Neural progenitor cell (in vitro differentiated cells): ENCODE measurements around the gene MAP3K9. TPM values are rescaled to one million over a fixed set of nuclear protein-coding genes. Genes with fewer than 3 reads are reported as not detected.

Experiments
- DNase-seq: peaks from one replicate; pipeline ENCODE4 v3.0.0-alpha.2; 2016; ENCODE audit warnings: low spot score
- H2AFZ ChIP-seq: fragments of 200-600 bp; sonication (generic); replicated peaks from 2 replicates; pipeline ENCODE4 v1.6.1; 2016; ENCODE audit warnings: antibody characterized with exemption
- H3F3A ChIP-seq: fragments of 200-600 bp; sonication (generic); 2 replicates; pipeline ENCODE4 v1.6.1; 2016; ENCODE audit warnings: antibody characterized with exemption, low read depth
- H3K27ac ChIP-seq: fragments of 200-600 bp; sonication (generic); 2 replicates; pipeline ENCODE4 v1.5.1; 2016; ENCODE audit warnings: mild to moderate bottlenecking
- H3K27me3 ChIP-seq: fragments of 200-600 bp; sonication (generic); 2 replicates; pipeline ENCODE4 v1.6.1; 2016; ENCODE audit warnings: mild to moderate bottlenecking, moderate library complexity
- H3K36me3 ChIP-seq: fragments of 200-600 bp; sonication (generic); 2 replicates; pipeline ENCODE4 v1.5.1; 2016
- H3K4me1 ChIP-seq: fragments of 200-600 bp; sonication (generic); 2 replicates; pipeline ENCODE4 v1.6.1; 2016; ENCODE audit warnings: mixed run types
- H3K4me2 ChIP-seq: fragments of 200-600 bp; sonication (generic); 2 replicates; pipeline ENCODE4 v1.6.1; 2016
- H3K4me3 ChIP-seq: fragments of 200-600 bp; sonication (generic); 2 replicates; pipeline ENCODE4 v1.5.1; 2016
- H3K79me2 ChIP-seq: fragments of 200-600 bp; sonication (generic); 2 replicates; pipeline ENCODE4 v1.6.1; 2016; ENCODE audit warnings: low read depth
- H3K9ac ChIP-seq: fragments of 200-600 bp; sonication (generic); 2 replicates; pipeline ENCODE4 v1.6.1; 2016
- H3K9me3 ChIP-seq: fragments of 200-600 bp; sonication (generic); 2 replicates; pipeline ENCODE4 v1.5.1; 2016; ENCODE audit warnings: low read depth
- H4K20me1 ChIP-seq: fragments of 200-600 bp; sonication (generic); 2 replicates; pipeline ENCODE4 v1.6.1; 2016; ENCODE audit warnings: low read depth
- H3K27ac Mint-ChIP-seq: 3 replicates; pipeline ENCODE4 v1.8.0; 2021; ENCODE audit warnings: mixed read lengths
- H3K27me3 Mint-ChIP-seq: 2 replicates; pipeline ENCODE4 v1.8.0; 2022; ENCODE audit warnings: low read depth, mild to moderate bottlenecking, inconsistent platforms, moderate library complexity, mixed read lengths; ENCODE audit not compliant: insufficient read depth
- H3K36me3 Mint-ChIP-seq: 3 replicates; pipeline ENCODE4 v1.8.0; 2021; ENCODE audit warnings: mixed read lengths
- H3K4me1 Mint-ChIP-seq: 3 replicates; pipeline ENCODE4 v1.8.0; 2021; ENCODE audit warnings: mixed read lengths
- H3K4me3 Mint-ChIP-seq: 3 replicates; pipeline ENCODE4 v1.8.0; 2021; ENCODE audit warnings: mild to moderate bottlenecking, moderate library complexity, mixed read lengths
- H3K9me3 Mint-ChIP-seq: 3 replicates; pipeline ENCODE4 v1.8.0; 2020; ENCODE audit warnings: mixed read lengths
- EZH2 ChIP-seq: fragments of 200-600 bp; sonication (generic); IDR thresholded peaks from 2 replicates; pipeline ENCODE4 v1.6.1; 2017; ENCODE audit warnings: antibody characterized with exemption, mild to moderate bottlenecking, moderate library complexity
- EZH2phosphoT487 ChIP-seq: fragments of 200-600 bp; sonication (generic); IDR thresholded peaks from 2 replicates; pipeline ENCODE4 v1.6.1; 2017; ENCODE audit warnings: antibody characterized with exemption
- total RNA-seq: library from RNA; depleted of rRNA; stranded (reverse); fragments of >200 nt; gene quantifications from 2 replicates; pipeline ENCODE4 v1.2.3, GENCODE V29; 2015; ENCODE audit warnings: low replicate concordance
- TF ChIP-seq, protein P1 (sequence below): fragments of 200-600 bp; sonication (generic); IDR thresholded peaks from 2 replicates; pipeline ENCODE4 v1.5.1; 2017; ENCODE audit warnings: antibody characterized with exemption, mild to moderate bottlenecking

Gene MAP3K9
- total RNA-seq, 1 donor from 2014 or later = 14.9 TPM

DNA sequence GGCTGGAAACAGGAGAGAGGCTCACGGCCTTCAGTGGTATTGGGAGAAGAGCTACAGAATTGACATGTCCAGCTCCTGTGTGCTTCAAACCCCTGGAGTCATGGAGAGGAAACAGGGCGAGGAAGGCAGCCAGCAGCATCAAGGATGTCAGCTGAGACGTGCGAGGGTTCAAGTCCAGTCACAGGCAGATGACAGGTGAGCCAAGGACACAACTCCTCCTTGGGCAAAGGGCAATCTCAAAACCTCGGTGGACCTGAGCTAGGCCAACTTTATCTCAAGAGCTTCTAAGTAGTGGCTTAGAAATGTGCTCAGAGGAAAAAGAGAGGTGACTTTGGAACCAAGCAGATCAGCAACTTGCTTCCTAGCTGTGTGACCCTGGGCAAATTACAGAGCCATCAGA, 86.0 kb downstream of the MAP3K9 start:
- Histone ChIP-seq H3K27me3 (no peaks in the 10 kb centered on the region), H3K4me3 (no peak overlapping the region), H3K27ac (no peak overlapping the region), H3K4me1 (no peaks in the 10 kb centered on the region), H3K79me2 (no peaks in the 10 kb centered on the region), H3K9ac (no peak overlapping the region), H2AFZ (no peak overlapping the region), H3K4me2 (no peak overlapping the region), H3K36me3 (no peaks in the 10 kb centered on the region), H3K9me3 (no peaks in the 10 kb centered on the region), H3F3A (no peaks in the 10 kb centered on the region), H4K20me1 (no peaks in the 10 kb centered on the region)
- no peak for DNase-seq
- H3K27me3 Mint-ChIP-seq = peaks cover 4% of the 10 kb centered on the region
- no peaks in the 10 kb centered on the region for H3K9me3 Mint-ChIP-seq
- TF ChIP-seq EZH2phosphoT487 (no peak), EZH2 (no peak)
- TF ChIP-seq, protein P1, sequence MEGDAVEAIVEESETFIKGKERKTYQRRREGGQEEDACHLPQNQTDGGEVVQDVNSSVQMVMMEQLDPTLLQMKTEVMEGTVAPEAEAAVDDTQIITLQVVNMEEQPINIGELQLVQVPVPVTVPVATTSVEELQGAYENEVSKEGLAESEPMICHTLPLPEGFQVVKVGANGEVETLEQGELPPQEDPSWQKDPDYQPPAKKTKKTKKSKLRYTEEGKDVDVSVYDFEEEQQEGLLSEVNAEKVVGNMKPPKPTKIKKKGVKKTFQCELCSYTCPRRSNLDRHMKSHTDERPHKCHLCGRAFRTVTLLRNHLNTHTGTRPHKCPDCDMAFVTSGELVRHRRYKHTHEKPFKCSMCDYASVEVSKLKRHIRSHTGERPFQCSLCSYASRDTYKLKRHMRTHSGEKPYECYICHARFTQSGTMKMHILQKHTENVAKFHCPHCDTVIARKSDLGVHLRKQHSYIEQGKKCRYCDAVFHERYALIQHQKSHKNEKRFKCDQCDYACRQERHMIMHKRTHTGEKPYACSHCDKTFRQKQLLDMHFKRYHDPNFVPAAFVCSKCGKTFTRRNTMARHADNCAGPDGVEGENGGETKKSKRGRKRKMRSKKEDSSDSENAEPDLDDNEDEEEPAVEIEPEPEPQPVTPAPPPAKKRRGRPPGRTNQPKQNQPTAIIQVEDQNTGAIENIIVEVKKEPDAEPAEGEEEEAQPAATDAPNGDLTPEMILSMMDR = no peak
- no peak overlapping the region for H3K4me3 Mint-ChIP-seq
- no peak overlapping the region for H3K27ac Mint-ChIP-seq
- peaks cover 3% of the 10 kb centered on the region for H3K36me3 Mint-ChIP-seq
- no peaks in the 10 kb centered on the region for H3K4me1 Mint-ChIP-seq

- Histone ChIP-seq H3K9me3 (no peaks in the 10 kb centered on the region), H3K27ac (no peak overlapping the region), H3K4me3 (no peak overlapping the region), H3K79me2 (no peaks in the 10 kb centered on the region), H3K27me3 (no peaks in the 10 kb centered on the region), H3K4me1 (no peaks in the 10 kb centered on the region), H3F3A (no peaks in the 10 kb centered on the region), H3K36me3 (no peaks in the 10 kb centered on the region), H3K9ac (no peak overlapping the region), H2AFZ (no peak overlapping the region), H4K20me1 (no peaks in the 10 kb centered on the region), H3K4me2 (no peak overlapping the region)
- no peak for TF ChIP-seq EZH2phosphoT487
- Mint-ChIP-seq H3K4me1 (no peaks in the 10 kb centered on the region), H3K36me3 (no peaks in the 10 kb centered on the region), H3K9me3 (no peaks in the 10 kb centered on the region), H3K27me3 (peaks cover 4% of the 10 kb centered on the region), H3K27ac (no peak overlapping the region), H3K4me3 (no peak overlapping the region)
- DNase-seq = no peak
These were observed 86.9 kb downstream of the MAP3K9 start for GRCh38 chr14:70722418-70722817.

- Histone ChIP-seq H3K4me3 (no peak overlapping the region), H3K36me3 (no peaks in the 10 kb centered on the region), H2AFZ (no peak overlapping the region), H3K27ac (no peak overlapping the region), H3K27me3 (no peaks in the 10 kb centered on the region), H3K4me1 (no peaks in the 10 kb centered on the region), H3K79me2 (no peaks in the 10 kb centered on the region), H3K9ac (no peak overlapping the region), H3K4me2 (no peak overlapping the region), H4K20me1 (no peaks in the 10 kb centered on the region), H3K9me3 (no peaks in the 10 kb centered on the region), H3F3A (no peaks in the 10 kb centered on the region)
- TF ChIP-seq EZH2phosphoT487 = no peak
- TF ChIP-seq, protein P1 = no peak
- TF ChIP-seq EZH2 = no peak
- Mint-ChIP-seq H3K27ac (no peak overlapping the region), H3K4me3 (no peak overlapping the region), H3K4me1 (no peaks in the 10 kb centered on the region), H3K36me3 (no peaks in the 10 kb centered on the region), H3K27me3 (peaks cover 4% of the 10 kb centered on the region), H3K9me3 (no peaks in the 10 kb centered on the region)
- DNase-seq = no peak
These were observed 87.8 kb downstream of the MAP3K9 start for GRCh38 chr14:70721542-70721941.

DNA sequence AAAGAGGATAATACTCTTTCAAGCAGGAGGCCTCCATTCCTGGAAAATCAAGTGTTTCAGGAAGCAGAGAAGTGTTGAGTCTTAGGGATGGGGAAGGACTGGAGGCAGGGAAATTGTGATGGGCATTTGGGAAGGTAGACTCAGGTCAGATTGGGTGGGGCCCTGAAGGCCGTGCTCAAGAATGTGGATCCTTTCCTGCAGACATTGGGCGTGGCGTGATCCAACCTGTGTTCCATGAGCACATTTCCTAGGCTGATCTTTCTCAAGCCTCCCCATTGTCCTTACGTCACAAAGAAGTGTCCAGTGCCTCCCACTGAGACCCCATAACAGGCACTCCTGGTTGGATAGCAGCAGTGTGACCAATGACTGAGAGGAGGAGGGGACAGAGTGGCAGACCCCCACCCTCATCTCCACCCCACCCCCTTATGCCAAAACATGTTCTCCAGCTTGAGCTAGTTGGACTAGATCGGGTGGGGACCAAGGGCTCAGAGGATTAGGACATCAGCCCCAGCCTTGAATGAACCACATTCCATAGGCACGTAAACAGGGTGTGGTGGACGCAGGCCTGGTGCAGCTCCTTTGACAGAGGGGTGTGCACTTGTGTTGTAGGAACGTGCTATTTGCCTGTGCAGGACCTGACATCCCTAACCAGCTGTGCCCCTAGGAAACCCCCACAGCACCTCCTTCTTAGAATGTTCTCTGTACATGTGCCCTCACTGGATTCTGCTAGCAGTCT, 90.8 kb downstream of the MAP3K9 start:
- peaks cover 4% of the 10 kb centered on the region for H3K4me1 ChIP-seq
- TF ChIP-seq, protein P1 = no peak
- TF ChIP-seq EZH2phosphoT487 (no peak), EZH2 (no peak)

More for the DNA sequence above, 90.8 kb downstream of the MAP3K9 start:
- DNase-seq = no peak
- H3K4me3 ChIP-seq = no peak overlapping the region
- H2AFZ ChIP-seq = no peak overlapping the region
- no peaks in the 10 kb centered on the region for H3K36me3 ChIP-seq
- Mint-ChIP-seq H3K27ac (no peak overlapping the region), H3K9me3 (no peaks in the 10 kb centered on the region), H3K4me3 (no peak overlapping the region), H3K27me3 (peaks cover 4% of the 10 kb centered on the region), H3K4me1 (peaks cover 5% of the 10 kb centered on the region), H3K36me3 (no peaks in the 10 kb centered on the region)
- no peak overlapping the region for H3K27ac ChIP-seq
- H3K27me3 ChIP-seq = no peaks in the 10 kb centered on the region
- H3K79me2 ChIP-seq = no peaks in the 10 kb centered on the region
- H3K9me3 ChIP-seq = no peaks in the 10 kb centered on the region
- no peaks in the 10 kb centered on the region for H3F3A ChIP-seq
- H3K4me2 ChIP-seq = no peak overlapping the region
- H3K9ac ChIP-seq = no peak overlapping the region
- no peaks in the 10 kb centered on the region for H4K20me1 ChIP-seq
